Stimulated activated CD8-positive, alpha-beta memory T cell treated with anti-CD3 and anti-CD28 coated beads, Interleukin-7, amount 100 ng/mL, for 4 hours (primary cell): ENCODE data around the gene EHD2.
"Not testable (repeated sequence)": the region's sequence is repeated elsewhere in the genome, so short reads cannot be mapped to it uniquely, and the experiment has no call there.

Experiments used
- DNase-seq, 2 donors: peaks; one replicate each; pipeline ENCODE4 v3.0.0-alpha.2; 2020; ENCODE audit warnings: low read depth in 2 of 2

EHD2 gene, protein sequence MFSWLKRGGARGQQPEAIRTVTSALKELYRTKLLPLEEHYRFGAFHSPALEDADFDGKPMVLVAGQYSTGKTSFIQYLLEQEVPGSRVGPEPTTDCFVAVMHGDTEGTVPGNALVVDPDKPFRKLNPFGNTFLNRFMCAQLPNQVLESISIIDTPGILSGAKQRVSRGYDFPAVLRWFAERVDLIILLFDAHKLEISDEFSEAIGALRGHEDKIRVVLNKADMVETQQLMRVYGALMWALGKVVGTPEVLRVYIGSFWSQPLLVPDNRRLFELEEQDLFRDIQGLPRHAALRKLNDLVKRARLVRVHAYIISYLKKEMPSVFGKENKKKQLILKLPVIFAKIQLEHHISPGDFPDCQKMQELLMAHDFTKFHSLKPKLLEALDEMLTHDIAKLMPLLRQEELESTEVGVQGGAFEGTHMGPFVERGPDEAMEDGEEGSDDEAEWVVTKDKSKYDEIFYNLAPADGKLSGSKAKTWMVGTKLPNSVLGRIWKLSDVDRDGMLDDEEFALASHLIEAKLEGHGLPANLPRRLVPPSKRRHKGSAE

DNA sequence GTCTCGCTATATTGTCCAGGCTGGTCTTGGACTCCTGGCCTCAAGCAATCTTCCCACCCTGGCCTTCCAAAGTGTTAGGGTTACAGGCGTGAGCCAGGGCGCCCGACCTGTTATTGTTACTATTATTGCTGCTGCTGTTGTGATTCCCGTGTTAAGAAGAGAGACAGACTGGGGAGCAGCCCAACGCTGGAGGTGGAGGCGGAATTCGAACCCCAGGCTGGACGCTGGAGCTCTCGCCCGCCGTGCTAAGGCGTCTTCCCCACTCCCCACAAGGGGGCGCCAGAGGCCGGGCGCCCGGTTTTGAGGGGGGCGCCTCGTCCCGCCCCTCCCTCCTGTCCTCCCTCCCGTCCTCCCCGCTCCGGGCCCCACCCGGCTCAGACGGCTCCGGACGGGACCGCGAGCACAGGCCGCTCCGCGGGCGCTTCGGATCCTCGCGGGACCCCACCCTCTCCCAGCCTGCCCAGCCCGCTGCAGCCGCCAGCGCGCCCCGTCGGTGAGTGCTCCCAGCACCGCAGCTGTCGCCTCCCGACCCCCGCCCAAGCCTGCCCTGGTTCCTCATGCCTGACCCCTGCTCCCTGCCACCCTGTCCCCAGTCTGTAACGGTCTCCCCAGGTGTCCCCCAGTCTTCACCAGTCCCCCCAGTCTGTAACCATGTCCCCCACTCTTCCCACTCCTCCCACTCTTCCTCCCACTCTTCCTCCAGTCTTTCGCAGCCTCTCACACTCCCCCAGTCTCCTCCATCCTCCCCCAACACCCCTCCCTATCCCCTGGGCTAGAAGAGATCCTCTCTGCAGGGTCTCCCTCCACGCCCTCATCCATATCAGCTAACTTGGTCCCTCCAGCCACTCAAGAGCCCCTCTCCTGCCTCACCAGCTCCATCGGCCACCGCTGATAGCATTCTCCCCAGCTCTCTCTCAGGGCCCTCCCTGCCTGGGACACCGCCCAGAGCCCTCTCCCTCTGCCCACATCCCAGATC lies at the start of gene EHD2:
EHD2 (plus strand) TSS at position 377 of the 976 bp plus-strand sequence. CDS start 3,191 bp downstream, outside the sequence.
- peak in 1 of 2 donors; percentile 23 for DNase-seq

DNA sequence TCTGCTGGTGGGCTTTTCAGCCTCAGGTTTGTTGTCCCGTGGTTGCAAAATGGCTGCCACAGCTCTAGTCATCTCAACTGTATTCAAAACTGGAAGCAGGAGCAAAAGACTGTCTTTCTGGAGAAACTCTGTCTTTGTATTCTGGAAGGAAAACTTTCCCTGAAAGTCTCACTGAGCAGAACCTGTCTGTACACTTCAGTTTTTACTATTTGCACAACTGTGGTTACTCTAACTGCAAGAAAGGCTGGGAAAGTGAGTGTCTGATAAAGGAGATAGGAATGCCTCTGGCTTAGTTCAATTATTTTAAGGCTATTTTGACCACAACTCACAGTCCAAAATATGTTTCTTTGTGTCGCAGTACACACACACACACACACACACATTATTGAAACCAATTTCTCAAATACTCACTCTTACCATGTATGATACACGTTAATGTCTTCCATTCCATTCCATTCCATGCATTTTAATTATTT lies 49.7 kb upstream of the EHD2 start:
- DNase-seq: no peak

DNA sequence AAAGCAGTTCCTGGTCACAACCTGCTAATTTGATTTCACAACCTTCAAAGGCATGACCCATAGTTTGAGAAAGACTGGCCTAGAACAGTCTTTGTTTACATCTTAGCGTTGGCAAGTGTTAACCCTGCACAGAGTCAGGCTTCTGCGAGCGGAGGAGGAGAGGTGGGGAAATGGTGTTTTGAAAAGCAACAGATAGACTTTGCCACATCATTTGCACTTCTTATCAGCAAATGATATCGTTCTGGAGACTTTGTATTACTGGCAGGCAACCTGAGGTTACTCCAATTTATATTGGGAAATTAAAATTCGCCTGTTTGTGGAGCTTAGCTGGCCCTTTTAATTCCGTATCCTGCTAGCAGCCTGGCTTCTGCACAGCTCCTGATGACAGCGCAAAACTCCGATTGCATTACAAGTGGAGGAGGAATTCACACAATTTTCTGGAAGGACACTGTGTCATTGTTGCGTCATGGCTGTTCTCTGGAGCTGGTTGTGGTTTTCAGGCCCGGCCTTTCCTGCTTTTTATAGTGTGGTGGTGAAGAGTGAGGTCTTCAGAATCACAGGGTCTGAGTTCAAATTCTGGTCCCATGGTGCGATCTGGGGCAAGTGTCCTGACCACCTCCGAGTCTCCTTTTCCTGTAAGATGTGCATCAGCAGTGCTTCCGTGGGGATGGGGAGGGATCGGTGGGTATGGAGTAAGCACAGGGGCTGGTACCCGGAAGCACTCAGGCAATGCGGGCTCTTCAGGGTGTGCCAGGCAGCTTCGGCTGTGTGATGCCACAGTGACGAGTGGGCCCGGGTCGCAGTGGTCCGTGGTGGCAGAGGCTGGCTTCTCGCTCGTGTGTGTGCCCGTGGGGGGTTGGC lies 49.1 kb upstream of the EHD2 start:
- no peak for DNase-seq

DNA sequence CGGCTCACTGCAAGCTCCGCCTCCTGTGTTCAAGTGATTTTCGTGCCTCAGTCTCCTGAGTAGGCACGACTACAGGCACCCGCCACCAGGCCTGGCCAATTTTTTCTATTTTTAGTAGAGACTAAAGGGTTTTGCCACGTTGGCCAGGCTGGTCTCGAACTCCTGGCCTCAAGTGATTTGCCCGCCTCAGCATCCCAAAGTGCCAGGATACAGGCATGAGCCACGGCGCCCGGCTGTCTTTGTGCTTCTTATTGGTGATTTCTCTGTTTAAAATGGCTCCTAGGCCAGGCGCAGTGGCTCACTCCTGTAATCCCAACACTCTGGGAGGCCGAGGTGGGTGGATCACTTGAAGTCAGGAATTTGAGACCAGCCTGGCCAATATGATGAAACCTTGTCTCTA lies 44.7 kb upstream of the EHD2 start:
- DNase-seq: not testable (repeated sequence)

DNA sequence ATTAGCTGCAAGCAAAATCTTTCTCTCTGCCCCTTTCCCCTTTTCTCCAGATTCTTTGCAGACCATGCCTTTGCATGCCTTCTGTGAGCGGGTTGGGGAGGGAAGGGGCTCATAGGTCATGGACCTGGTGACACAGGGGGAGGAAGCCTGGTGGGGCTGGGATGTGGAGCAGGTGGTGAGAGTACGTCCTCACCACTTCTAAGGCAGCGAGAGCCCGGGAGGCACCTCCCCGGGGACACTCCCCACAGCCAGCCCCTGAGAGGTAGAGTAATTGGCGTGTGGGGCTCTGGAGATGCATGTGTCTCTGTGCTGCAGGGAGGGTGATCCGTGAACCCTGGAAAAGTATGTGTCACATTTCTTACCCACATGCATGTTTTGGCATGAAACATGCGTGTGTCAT lies 42.5 kb upstream of the EHD2 start:
- no peak for DNase-seq

DNA sequence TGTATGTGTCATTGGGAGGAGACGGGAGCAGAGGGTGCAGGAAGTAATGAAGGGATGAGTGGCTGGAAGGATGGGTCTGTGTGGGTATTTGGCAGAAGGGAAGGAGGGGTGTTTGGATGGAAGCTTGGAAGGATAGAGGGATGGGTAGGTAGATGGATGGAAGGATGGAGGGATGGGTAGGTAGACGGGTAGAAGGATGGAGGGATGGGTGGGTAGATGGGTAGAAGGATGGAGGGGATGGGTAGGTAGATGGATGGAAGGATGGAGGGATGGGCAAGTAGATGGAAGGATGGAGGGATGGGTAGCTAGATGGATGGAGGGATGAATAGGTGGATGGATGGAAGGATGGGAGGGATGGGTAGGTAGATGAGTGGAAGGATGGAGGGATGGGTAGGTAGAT lies 41.7 kb upstream of the EHD2 start:
- no peak for DNase-seq

DNA sequence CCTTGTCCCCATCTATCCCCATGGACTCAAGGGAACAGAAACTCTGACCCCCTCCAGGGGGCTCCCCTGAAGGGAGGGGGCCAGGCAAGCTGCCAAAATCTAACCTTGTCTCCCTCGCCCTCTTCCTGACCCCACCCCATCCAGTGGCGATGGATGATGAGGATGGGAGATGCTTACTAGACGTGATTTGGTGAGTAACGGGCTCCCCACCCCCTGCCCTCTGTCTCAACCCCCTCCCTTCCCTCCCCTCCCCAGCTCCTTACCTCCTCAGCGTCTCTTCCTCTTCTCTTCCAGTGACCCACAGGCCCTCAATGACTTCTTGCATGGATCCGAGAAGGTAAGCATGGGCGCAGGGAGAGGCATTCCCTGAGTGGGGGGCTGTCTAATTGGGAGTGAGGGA lies 39.8 kb upstream of the EHD2 start:
- no peak for DNase-seq

DNA sequence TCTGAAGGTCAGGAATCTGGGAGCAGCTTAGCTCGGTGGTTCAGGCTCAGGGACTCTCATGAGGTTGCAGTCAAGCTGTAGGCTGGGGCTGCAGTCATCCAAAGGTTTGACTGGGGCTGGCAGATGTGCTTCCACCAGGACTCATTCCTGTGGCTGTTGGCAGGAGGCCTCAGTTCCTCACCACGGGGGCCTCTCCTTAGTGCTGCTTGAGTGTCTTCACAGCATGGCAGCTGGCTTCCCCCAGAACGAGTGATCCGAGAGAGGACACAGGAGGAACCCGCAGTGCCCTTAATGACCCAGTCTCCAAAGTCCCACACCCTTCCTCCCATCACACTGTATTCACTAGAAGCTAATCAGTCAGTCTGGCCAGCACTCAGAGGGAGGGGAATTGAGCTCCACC lies 38.7 kb upstream of the EHD2 start:
- DNase-seq: no peak

DNA sequence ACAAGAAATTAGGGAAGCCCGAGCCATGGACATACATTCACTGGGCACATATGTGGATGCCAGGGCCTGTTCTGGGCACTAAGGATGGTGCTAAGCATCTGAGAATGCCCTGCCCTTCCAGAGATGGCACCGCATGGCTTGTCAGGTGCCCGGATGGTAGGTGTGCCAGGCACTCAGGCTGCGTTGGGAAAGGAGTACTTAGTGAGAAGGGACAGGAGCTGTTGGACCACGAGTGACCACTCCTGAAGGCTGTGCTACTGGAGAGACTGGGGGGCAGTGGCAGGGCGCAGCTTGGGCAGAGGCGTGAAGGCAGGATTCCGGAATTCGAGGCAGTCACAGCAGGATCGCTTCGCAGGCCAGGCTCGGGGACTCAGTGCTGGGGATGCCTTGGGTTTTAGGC lies 38.0 kb upstream of the EHD2 start:
- no peak for DNase-seq

DNA sequence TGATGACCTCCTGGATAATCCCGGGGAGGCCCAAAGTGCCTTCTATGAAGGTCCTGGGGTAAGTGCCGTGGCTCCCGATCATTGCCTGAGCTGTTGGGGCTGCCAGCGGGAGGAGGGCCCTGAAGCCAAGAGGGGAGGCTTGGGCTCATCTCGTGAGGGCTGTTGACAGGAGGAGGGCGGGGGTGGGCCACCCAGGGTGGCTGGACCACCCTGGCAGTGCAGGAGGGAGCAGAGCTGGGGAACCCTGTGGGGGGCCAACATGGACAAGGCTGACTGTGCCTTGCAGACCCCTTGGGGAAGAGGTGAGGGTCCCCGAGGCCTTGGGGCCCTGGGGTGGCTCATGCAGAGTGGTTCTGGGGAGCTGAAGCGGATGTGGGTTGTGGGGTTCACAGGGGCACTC lies 37.4 kb upstream of the EHD2 start:
- DNase-seq: no peak

DNA sequence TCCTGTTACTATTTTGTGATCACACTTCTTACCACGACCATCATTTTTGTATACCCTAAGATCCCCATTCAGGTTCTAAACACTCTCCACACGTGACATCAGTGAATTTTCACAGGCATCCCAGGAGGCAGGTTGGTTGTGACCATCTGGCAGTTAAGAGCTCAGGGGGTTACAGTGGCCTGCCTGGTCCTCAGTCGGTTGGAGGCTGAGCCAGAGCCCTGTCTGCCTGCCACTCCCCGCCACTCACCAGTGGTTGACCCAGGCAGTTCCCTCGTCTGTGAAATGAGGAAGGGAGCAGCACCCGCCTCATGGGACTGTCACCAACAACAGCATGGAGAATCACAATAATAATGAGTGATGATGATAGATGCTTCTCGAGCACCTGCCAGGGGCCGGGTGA lies 36.4 kb upstream of the EHD2 start:
- no peak for DNase-seq

DNA sequence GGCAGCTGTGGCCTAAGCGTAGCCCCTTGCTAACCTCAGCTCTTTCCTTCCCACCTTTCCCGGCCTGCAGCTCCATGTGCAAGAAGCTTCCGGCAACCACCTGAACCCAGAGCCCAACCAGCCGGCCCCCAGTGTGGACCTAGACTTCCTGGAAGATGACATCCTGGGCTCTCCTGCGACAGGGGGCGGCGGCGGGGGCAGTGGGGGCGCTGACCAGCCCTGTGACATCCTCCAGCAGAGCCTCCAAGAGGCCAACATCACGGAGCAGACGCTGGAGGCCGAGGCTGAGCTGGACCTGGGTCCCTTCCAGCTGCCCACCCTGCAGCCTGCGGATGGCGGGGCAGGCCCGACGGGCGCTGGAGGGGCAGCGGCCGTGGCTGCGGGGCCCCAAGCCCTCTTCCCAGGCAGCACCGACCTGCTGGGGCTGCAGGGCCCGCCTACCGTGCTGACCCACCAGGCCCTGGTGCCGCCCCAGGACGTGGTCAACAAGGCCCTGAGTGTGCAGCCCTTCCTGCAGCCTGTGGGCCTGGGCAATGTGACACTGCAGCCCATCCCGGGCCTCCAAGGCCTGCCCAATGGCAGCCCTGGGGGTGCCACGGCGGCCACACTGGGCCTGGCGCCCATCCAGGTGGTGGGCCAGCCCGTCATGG lies 33.8 kb upstream of the EHD2 start:
- no peak for DNase-seq

DNA sequence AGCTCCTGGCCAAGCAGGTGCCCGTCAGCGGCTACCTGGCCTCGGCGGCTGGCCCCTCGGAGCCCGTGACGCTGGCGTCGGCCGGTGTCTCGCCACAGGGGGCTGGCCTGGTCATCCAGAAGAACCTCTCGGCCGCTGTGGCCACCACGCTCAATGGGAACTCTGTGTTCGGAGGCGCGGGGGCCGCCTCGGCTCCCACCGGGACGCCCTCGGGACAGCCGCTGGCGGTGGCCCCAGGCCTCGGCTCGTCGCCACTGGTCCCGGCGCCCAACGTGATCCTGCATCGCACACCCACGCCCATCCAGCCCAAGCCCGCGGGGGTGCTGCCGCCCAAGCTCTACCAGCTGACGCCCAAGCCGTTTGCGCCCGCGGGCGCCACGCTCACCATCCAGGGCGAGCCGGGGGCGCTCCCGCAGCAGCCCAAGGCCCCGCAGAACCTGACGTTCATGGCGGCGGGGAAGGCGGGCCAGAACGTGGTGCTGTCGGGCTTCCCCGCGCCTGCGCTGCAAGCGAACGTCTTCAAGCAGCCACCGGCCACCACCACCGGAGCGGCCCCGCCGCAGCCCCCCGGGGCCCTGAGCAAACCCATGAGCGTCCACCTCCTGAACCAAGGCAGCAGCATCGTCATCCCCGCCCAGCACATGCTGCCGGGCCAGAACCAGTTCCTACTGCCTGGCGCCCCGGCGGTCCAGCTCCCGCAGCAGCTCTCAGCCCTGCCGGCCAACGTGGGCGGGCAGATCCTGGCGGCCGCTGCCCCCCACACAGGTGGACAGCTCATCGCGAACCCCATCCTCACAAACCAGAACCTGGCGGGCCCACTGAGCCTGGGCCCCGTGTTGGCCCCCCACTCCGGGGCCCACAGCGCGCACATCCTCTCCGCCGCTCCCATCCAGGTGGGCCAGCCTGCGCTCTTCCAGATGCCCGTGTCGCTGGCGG lies 33.0 kb upstream of the EHD2 start:
- no peak for DNase-seq

DNA sequence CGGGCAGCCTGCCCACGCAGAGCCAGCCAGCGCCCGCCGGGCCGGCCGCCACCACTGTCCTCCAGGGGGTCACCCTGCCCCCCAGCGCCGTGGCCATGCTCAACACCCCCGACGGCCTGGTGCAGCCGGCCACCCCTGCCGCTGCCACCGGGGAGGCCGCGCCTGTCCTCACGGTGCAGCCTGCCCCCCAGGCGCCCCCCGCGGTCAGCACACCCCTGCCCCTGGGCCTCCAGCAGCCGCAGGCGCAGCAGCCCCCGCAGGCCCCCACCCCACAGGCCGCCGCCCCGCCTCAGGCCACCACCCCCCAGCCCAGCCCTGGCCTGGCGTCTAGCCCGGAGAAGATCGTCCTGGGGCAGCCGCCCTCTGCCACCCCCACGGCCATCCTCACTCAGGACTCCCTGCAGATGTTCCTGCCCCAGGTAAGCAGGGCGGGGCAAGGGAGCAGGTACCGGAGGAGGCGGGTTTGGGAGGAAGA lies 32.3 kb upstream of the EHD2 start:
- no peak for DNase-seq

DNA sequence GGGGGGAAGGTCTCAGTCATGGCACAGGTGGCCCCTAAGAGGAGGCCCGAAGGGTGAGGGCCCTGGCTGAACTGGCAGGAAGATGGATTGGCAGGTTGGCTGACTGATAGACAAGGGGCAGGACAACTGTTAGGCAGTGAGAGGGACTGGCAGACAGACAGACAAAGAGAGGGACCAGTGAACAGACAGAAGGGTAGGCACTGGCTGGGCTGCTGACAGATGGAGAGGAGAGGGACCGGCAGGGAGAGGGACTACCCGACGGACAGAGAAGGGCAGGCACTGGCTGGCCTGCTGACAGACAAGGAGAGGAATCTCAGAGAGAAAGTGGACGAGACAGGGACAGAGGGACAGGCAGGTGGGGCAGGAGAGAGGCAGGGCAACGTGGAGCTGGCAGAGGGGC lies 31.8 kb upstream of the EHD2 start:
- DNase-seq: no peak

DNA sequence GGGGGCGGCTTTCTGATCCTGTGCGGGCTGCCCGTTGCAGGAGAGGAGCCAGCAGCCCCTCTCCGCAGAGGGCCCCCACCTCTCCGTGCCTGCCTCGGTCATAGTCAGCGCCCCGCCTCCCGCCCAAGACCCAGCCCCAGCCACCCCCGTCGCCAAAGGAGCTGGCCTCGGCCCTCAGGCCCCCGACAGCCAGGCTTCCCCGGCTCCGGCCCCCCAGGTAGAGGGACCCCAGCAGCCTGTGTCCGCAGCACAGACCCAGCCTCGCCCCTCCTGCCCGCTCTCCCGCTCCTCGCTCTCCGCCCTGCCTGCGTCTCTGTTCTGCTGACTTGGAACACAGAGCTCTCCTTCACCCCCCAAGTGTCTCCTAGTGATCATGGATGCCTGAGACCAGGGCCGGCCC lies 31.3 kb upstream of the EHD2 start:
- no peak for DNase-seq

DNA sequence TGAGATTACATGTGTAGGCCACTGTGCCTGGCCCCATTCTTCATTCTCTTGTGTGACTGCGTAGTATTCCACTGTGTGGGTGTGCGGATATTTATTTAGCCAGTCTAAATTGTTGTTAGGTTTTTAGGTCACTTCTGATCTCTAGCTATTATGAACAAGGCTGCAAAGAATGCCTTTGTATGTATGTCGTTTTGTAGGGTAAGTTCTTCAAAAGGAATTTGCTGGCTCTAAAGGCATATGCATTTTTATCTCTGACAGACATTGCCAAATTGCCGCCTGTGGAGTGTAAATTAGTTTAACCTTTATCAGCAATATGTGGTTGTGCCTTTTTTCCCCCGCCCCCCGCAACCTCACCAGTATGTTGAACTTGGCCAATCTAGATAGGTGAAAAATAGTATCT lies 30.3 kb upstream of the EHD2 start:
- DNase-seq: no peak

DNA sequence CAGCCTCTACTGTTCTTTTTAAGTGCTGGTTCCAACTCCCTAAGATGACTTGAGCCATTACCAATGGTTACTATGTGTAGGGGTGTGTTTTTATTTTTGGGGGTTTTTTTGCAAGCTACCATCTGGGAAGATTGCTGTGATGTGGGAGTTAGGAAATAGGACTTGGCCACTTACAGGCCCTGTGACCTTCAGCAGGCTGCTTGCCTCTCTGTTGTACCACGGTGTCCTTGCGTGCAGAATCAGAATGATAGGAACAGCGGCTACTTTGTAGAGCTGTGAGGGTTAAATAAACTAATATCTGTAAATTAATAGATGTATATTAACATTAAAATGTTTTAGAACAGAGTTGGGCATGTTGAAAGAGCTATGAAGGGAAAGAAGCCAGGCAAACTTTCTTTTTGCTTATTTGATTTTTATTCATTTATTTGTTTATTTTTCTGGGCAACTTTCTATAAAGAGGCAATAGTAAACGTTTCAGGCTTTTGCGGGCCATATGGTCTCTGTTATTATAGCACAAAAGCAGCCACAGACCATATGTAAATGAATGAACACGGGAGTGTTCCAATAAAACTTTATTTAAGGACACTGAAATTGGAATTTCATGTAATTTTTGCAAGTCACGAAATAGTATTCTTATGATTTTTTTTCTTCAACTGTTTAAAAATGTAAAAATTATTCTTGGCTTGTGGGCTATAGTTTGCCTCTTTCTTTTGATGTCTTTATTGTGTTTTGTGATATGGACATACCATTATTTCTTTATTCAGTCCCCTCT lies 26.4 kb upstream of the EHD2 start:
- DNase-seq: no peak

DNA sequence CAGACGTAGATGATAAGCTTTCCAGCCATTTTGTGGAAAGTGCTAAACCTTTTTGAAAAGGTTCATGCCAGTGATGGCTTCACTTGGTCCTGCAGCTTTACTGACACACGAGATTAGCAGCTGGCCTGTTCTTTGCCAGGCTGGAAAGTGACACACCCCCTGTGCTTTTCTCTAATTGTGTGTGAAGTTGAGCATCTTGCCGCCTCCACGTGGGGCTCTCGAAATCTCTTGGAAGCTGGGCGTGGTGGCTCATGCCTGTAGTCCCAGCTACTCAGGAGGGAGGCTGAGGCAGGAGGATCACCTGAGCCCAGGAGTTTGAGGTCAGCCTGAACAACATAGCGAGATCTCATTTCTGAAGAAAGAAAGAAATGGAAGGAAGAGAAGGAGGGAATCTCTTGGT lies 25.3 kb upstream of the EHD2 start:
- no peak for DNase-seq
